ENCODE measurements around the gene TRIO. TPM values are rescaled to one million over a fixed set of nuclear protein-coding genes. Genes with fewer than 3 reads are reported as not detected.

Gene TRIO
- total and polyA plus RNA-seq, 4 donors = 23.8 to 243 (median 110) TPM

GRCh38 chr5:14118551-14119320 lies 24.4 kb upstream of the TRIO start:
- H3K27ac ChIP-seq (ENCODE audit: low read depth in 1 of 2, low read length in 1 of 2) = no peak overlapping the region
- H3K4me1 ChIP-seq (ENCODE audit: control insufficient read depth in 5 of 5, insufficient read depth in 5 of 5, low read length in 5 of 5) = peaks cover 0 to 8% (median 0%) of the 10 kb centered on the region in 5 donors
- H3K9ac ChIP-seq (ENCODE audit: insufficient read depth in 1 of 2, low read length in 2 of 2) = no peak overlapping the region
- DNase-seq = peak in 1 of 3 donors; percentile 17
- 74 to 76% methylated on average over 15 of the region's 15 CpGs for WGBS, 2 donors
- H3K9me3 ChIP-seq (ENCODE audit: control insufficient read depth in 4 of 4, insufficient read depth in 3 of 4, low read length in 3 of 4) = no peaks in the 10 kb centered on the region
- H3K27me3 ChIP-seq (ENCODE audit: control insufficient read depth in 3 of 3, insufficient read depth in 3 of 3, low read length in 2 of 3) = no peaks in the 10 kb centered on the region
- H3K36me3 ChIP-seq (ENCODE audit: control insufficient read depth in 4 of 4, insufficient read depth in 4 of 4, low read length in 4 of 4) = no peaks in the 10 kb centered on the region
- ATAC-seq (ENCODE audit: insufficient read depth, low FRiP score) = no peak
- TF ChIP-seq, protein P1, sequence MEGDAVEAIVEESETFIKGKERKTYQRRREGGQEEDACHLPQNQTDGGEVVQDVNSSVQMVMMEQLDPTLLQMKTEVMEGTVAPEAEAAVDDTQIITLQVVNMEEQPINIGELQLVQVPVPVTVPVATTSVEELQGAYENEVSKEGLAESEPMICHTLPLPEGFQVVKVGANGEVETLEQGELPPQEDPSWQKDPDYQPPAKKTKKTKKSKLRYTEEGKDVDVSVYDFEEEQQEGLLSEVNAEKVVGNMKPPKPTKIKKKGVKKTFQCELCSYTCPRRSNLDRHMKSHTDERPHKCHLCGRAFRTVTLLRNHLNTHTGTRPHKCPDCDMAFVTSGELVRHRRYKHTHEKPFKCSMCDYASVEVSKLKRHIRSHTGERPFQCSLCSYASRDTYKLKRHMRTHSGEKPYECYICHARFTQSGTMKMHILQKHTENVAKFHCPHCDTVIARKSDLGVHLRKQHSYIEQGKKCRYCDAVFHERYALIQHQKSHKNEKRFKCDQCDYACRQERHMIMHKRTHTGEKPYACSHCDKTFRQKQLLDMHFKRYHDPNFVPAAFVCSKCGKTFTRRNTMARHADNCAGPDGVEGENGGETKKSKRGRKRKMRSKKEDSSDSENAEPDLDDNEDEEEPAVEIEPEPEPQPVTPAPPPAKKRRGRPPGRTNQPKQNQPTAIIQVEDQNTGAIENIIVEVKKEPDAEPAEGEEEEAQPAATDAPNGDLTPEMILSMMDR (IDR thresholded peaks at IDR 0.05; ENCODE audit: control extremely low read depth, extremely low read depth) = no peak
- H3K4me3 ChIP-seq = no peak overlapping the region

GRCh38 chr5:14120176-14120575 lies 23.0 kb upstream of the TRIO start:
- Histone ChIP-seq H3K4me3 (no peak overlapping the region), H3K36me3 (ENCODE audit: control insufficient read depth in 4 of 4, insufficient read depth in 4 of 4, low read length in 4 of 4) (no peaks in the 10 kb centered on the region), H3K27me3 (ENCODE audit: control insufficient read depth in 3 of 3, insufficient read depth in 3 of 3, low read length in 2 of 3) (no peaks in the 10 kb centered on the region), H3K4me1 (ENCODE audit: control insufficient read depth in 5 of 5, insufficient read depth in 5 of 5, low read length in 5 of 5) (peaks cover 0 to 8% (median 0%) of the 10 kb centered on the region in 5 donors), H3K27ac (ENCODE audit: low read depth in 1 of 2, low read length in 1 of 2) (no peak overlapping the region), H3K9ac (ENCODE audit: insufficient read depth in 1 of 2, low read length in 2 of 2) (no peak overlapping the region), H3K9me3 (ENCODE audit: control insufficient read depth in 4 of 4, insufficient read depth in 3 of 4, low read length in 3 of 4) (no peaks in the 10 kb centered on the region)
- TF ChIP-seq, protein P1 (IDR thresholded peaks at IDR 0.05; ENCODE audit: control extremely low read depth, extremely low read depth) = no peak
- ATAC-seq (ENCODE audit: insufficient read depth, low FRiP score) (no peak), DNase-seq (no peak)
- WGBS, 2 donors = 88 to 91% methylated on average over 4 of the region's 4 CpGs

- H3K4me3 ChIP-seq = no peak overlapping the region
- DNase-seq = no peak
- TF ChIP-seq, protein P1 (IDR thresholded peaks at IDR 0.05; ENCODE audit: control extremely low read depth, extremely low read depth) = no peak
- WGBS, 2 donors = 82 to 100% methylated on average over 1 of the region's 1 CpG
- H3K4me1 ChIP-seq (ENCODE audit: control insufficient read depth in 5 of 5, insufficient read depth in 5 of 5, low read length in 5 of 5) = peaks cover 0 to 8% (median 0%) of the 10 kb centered on the region in 5 donors
- no peak overlapping the region for H3K27ac ChIP-seq (ENCODE audit: low read depth in 1 of 2, low read length in 1 of 2)
- no peak for ATAC-seq (ENCODE audit: insufficient read depth, low FRiP score)
- no peaks in the 10 kb centered on the region for H3K9me3 ChIP-seq (ENCODE audit: control insufficient read depth in 4 of 4, insufficient read depth in 3 of 4, low read length in 3 of 4)
- no peak overlapping the region for H3K9ac ChIP-seq (ENCODE audit: insufficient read depth in 1 of 2, low read length in 2 of 2)
- no peaks in the 10 kb centered on the region for H3K36me3 ChIP-seq (ENCODE audit: control insufficient read depth in 4 of 4, insufficient read depth in 4 of 4, low read length in 4 of 4)
- H3K27me3 ChIP-seq (ENCODE audit: control insufficient read depth in 3 of 3, insufficient read depth in 3 of 3, low read length in 2 of 3) = peaks cover 0 to 3% (median 0%) of the 10 kb centered on the region in 3 donors
Observed at GRCh38 chr5:14121552-14121951, 21.6 kb upstream of the TRIO start.

Data from lung (tissue), 12 donors.